HCT116 (cell line): Measurements from ENCODE around the gene TAPT1. TPM values are rescaled to one million over a fixed set of nuclear protein-coding genes. Genes with fewer than 3 reads are reported as not detected.

Source experiments
- ATAC-seq: fragments of 200-7000 bp; cut with Tn5 transposase; 2 replicates; pipeline ENCODE4 v1.9.1; 2020; ENCODE audit warnings: mild to moderate bottlenecking, moderate library complexity
- BruUV-seq: library from RNA; stranded (reverse); fragments of 400-500 nt; replicated peaks from 2 replicates; lab custom pipeline; 2021; lab: Mats Ljungman, UMichigan
- CTCF ChIA-PET: fragments of 300-600 bp; sonication (Branson Sonifier 250); formaldehyde crosslinking; loops from one replicate; lab custom pipeline; 2021; ENCODE audit warnings: antibody characterized with exemption; lab: Charles Lee
- POLR2A ChIA-PET: fragments of 300-600, 350-600 bp; sonication (Branson Sonifier 250); formaldehyde crosslinking; loops from one replicate; lab custom pipeline; 2021; ENCODE audit warnings: antibody characterized with exemption; lab: Charles Lee
- RAD21 ChIA-PET, 2 experiments: fragments of 300-600 bp; sonication (Branson Sonifier 250); formaldehyde crosslinking; loops; one replicate each; lab custom pipeline; 2023; ENCODE audit warnings: low total read pairs in 2 of 2; ENCODE audit not compliant: uncharacterized antibody in 2 of 2, unreplicated experiment in 2 of 2, low non-redundant PET in 1 of 2; lab: Charles Lee
- DNase-seq: peaks from one replicate; pipeline ENCODE4 v3.0.0-alpha.2; 2010; ENCODE audit warnings: low read depth, low spot score
- H2AFZ ChIP-seq: fragments of 200-600 bp; shearing (Covaris generic), sonication (generic); 2 replicates; pipeline ENCODE4 v1.6.1; 2017; ENCODE audit warnings: low read depth, mixed run types, mixed read lengths, antibody characterized with exemption, low read length; ENCODE audit not compliant: poor library complexity, severe bottlenecking
- H3K27ac ChIP-seq: 2 replicates; pipeline ENCODE4 v1.5.1; 2012; ENCODE audit warnings: low read depth, low read length
- H3K27me3 ChIP-seq: fragments of 200-600 bp; sonication (generic); 2 replicates; pipeline ENCODE4 v1.6.1; 2016; ENCODE audit warnings: mixed run types, low read length, mixed read lengths; ENCODE audit not compliant: insufficient read depth
- H3K36me3 ChIP-seq, 2 experiments: fragments of 200-500 bp in 1 of 2; fragments of 200-600 bp in 1 of 2; sonication (Bioruptor generic) in 1 of 2; sonication (generic) in 1 of 2; 2 replicates each; pipeline versions ENCODE4 v1.5.1 to v1.6.1; 2014 to 2016; ENCODE audit warnings: low read length in 2 of 2, inconsistent platforms in 1 of 2, mixed read lengths in 1 of 2, mixed run types in 1 of 2; ENCODE audit not compliant: insufficient read depth in 2 of 2, control insufficient read depth in 1 of 2
- H3K4me1 ChIP-seq, 2 experiments: fragments of 200-600 bp in 1 of 2; sonication (generic) in 1 of 2; 2 replicates each; pipeline versions ENCODE4 v1.5.1 to v1.6.1; 2012 to 2017; ENCODE audit warnings: low read length in 2 of 2, inconsistent platforms in 1 of 2, mild to moderate bottlenecking in 1 of 2, mixed read lengths in 1 of 2, mixed run types in 1 of 2, moderate library complexity in 1 of 2; ENCODE audit not compliant: insufficient read depth in 2 of 2, control insufficient read depth in 1 of 2
- H3K4me2 ChIP-seq: fragments of 200-600 bp; sonication (generic); 2 replicates; pipeline ENCODE4 v1.6.1; 2017; ENCODE audit warnings: mixed run types, low read length, mixed read lengths
- H3K4me3 ChIP-seq, 2 experiments: fragments of 200-600 bp in 1 of 2; sonication (generic) in 1 of 2; replicated peaks in 1 of 2; 2 replicates each; pipeline ENCODE4 v1.5.1; 2011 to 2016; ENCODE audit warnings: low read length in 2 of 2, control low read depth in 1 of 2, low read depth in 1 of 2, mild to moderate bottlenecking in 1 of 2, mixed read lengths in 1 of 2, mixed run types in 1 of 2
- H3K79me2 ChIP-seq: fragments of 200-600 bp; sonication (generic); 2 replicates; pipeline ENCODE4 v1.6.1; 2017; ENCODE audit warnings: mild to moderate bottlenecking, mixed run types, low read length, moderate library complexity, mixed read lengths; ENCODE audit not compliant: insufficient read depth
- H3K9ac ChIP-seq: fragments of 200-600 bp; sonication (generic); 2 replicates; pipeline ENCODE4 v1.6.1; 2016; ENCODE audit warnings: low read length, mixed read lengths
- H3K9me2 ChIP-seq: fragments of 200-600 bp; sonication (generic), shearing (Covaris generic); 2 replicates; pipeline ENCODE4 v1.6.1; 2017; ENCODE audit warnings: mixed run types, mild to moderate bottlenecking, moderate library complexity; ENCODE audit not compliant: insufficient read depth
- H3K9me3 ChIP-seq, 2 experiments: fragments of 200-500 bp in 1 of 2; fragments of 200-600 bp in 1 of 2; sonication (Bioruptor generic) in 1 of 2; sonication (generic) in 1 of 2; 2 replicates each; pipeline ENCODE4 v1.6.1; 2014 to 2017; ENCODE audit warnings: low read length in 2 of 2, mixed read lengths in 2 of 2, inconsistent platforms in 1 of 2, low read depth in 1 of 2, mild to moderate bottlenecking in 1 of 2, mixed run types in 1 of 2, moderate library complexity in 1 of 2; ENCODE audit not compliant: control insufficient read depth in 1 of 2, insufficient read depth in 1 of 2
- H4K20me1 ChIP-seq: fragments of 200-600 bp; sonication (generic), shearing (Covaris generic); 2 replicates; pipeline ENCODE4 v1.6.1; 2017; ENCODE audit warnings: mixed run types, mild to moderate bottlenecking, moderate library complexity; ENCODE audit not compliant: insufficient read depth
- CBX3 ChIP-seq: IDR thresholded peaks from 2 replicates; pipeline ENCODE4 v1.6.1; 2012; ENCODE audit warnings: low read depth
- CEBPB ChIP-seq: IDR thresholded peaks from 2 replicates; pipeline ENCODE4 v1.6.1; 2012; ENCODE audit warnings: low read depth
- EZH2phosphoT487 ChIP-seq: fragments of 200-600 bp; IDR thresholded peaks from 2 replicates; pipeline ENCODE4 v1.6.1; 2018; ENCODE audit warnings: antibody characterized with exemption, borderline replicate concordance
- FOSL1 ChIP-seq: IDR thresholded peaks from 2 replicates; pipeline ENCODE4 v1.6.1; 2012; ENCODE audit warnings: low read depth
- POLR2A ChIP-seq: IDR thresholded peaks from 2 replicates; pipeline ENCODE4 v1.7.0; 2011; ENCODE audit warnings: borderline replicate concordance; ENCODE audit not compliant: insufficient read depth, insufficient read length; ENCODE audit errors: extremely low read depth
- RAD21 ChIP-seq: IDR thresholded peaks from 2 replicates; pipeline ENCODE4 v1.6.1; 2012; ENCODE audit warnings: low read depth, mild to moderate bottlenecking
- SRF ChIP-seq: IDR thresholded peaks from 2 replicates; pipeline ENCODE4 v1.6.1; 2012; ENCODE audit warnings: low read depth
- ZFX ChIP-seq: fragments of 450-650 bp; IDR thresholded peaks from 2 replicates; pipeline ENCODE4 v1.6.1; 2017
- ZNF274 ChIP-seq: fragments of 200-500 bp; sonication (Bioruptor generic); IDR thresholded peaks from 2 replicates; pipeline ENCODE4 v1.6.1; 2014; ENCODE audit warnings: mild to moderate bottlenecking, low read depth, low read length, inconsistent platforms
- intact Hi-C: fragments of 100-400 bp; cut with micrococcal nuclease; formaldehyde crosslinking; loops from 2 replicates; pipeline ENCODE4 v1.10.0; 2022
- total RNA-seq: library from RNA; stranded (reverse); gene quantifications from one replicate; pipeline ENCODE4 v1.2.1, GENCODE V29; 2021; ENCODE audit not compliant: unreplicated experiment
- TF ChIP-seq, protein P1 (sequence below): IDR thresholded peaks from 2 replicates; pipeline ENCODE4 v1.6.1; 2012
- TF ChIP-seq, protein P2 (sequence below): IDR thresholded peaks from 2 replicates; pipeline ENCODE4 v1.6.1; 2012
- TF ChIP-seq, protein P3 (sequence below): IDR thresholded peaks from 2 replicates; pipeline ENCODE4 v1.6.1; 2012; ENCODE audit warnings: low read depth
- TF ChIP-seq, protein P4 (sequence below), 3 experiments: fragments of 200-600 bp in 1 of 3; sonication (generic) in 1 of 3; IDR thresholded peaks in 2 of 3; conservative IDR thresholded peaks in 1 of 3; 2 replicates each; pipeline ENCODE4 v1.5.1; 2012 to 2017; ENCODE audit warnings: low read depth in 2 of 3, low read length in 2 of 3, antibody characterized with exemption in 1 of 3, borderline replicate concordance in 1 of 3, control low read depth in 1 of 3, mild to moderate bottlenecking in 1 of 3, mixed read lengths in 1 of 3, mixed run types in 1 of 3, moderate library complexity in 1 of 3; ENCODE audit not compliant: insufficient read depth in 1 of 3

TAPT1 gene
- total RNA-seq, 1 experiment from 2014 or later, result 11.7 TPM

GRCh38 chr4:16212138-16212782, 14.0 kb downstream of the TAPT1 start:
- H3K27me3 ChIP-seq, result no peaks in the 10 kb centered on the region
- no peaks in the 10 kb centered on the region for H3K4me1 ChIP-seq
- H3K9ac ChIP-seq, result no peak overlapping the region
- no peak overlapping the region for H3K4me3 ChIP-seq
- no peaks in the 10 kb centered on the region for H3K9me3 ChIP-seq
- no peak overlapping the region for H2AFZ ChIP-seq
- H3K79me2 ChIP-seq, result no peaks in the 10 kb centered on the region
- no peaks in the 10 kb centered on the region for H3K9me2 ChIP-seq
- no peaks in the 10 kb centered on the region for H3K36me3 ChIP-seq
- H3K4me2 ChIP-seq, result no peak overlapping the region
- RAD21 ChIA-PET, result no interaction called here
- H4K20me1 ChIP-seq, result no peaks in the 10 kb centered on the region
- DNase-seq (no peak), ATAC-seq (no peak)
- H3K27ac ChIP-seq, result no peak overlapping the region
- POLR2A ChIA-PET, result no interaction called here
- BruUV-seq, result no TSS peak
- CTCF ChIA-PET, result interaction anchor here (0.9 to 2.7 kb wide), 2 partner anchors 13 to 16 kb away, joined by 3 to 9 read pairs; no protein-coding TSS in a partner anchor
- TF ChIP-seq SRF (no peak), EZH2phosphoT487 (no peak), RAD21 (no peak), ZNF274 (no peak), POLR2A (no peak), CEBPB (no peak), ZFX (no peak), CBX3 (no peak), FOSL1 (no peak)
- TF ChIP-seq, protein P1, sequence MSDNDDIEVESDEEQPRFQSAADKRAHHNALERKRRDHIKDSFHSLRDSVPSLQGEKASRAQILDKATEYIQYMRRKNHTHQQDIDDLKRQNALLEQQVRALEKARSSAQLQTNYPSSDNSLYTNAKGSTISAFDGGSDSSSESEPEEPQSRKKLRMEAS, result no peak
- TF ChIP-seq, protein P2, sequence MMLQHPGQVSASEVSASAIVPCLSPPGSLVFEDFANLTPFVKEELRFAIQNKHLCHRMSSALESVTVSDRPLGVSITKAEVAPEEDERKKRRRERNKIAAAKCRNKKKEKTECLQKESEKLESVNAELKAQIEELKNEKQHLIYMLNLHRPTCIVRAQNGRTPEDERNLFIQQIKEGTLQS, result no peak
- TF ChIP-seq, protein P3, sequence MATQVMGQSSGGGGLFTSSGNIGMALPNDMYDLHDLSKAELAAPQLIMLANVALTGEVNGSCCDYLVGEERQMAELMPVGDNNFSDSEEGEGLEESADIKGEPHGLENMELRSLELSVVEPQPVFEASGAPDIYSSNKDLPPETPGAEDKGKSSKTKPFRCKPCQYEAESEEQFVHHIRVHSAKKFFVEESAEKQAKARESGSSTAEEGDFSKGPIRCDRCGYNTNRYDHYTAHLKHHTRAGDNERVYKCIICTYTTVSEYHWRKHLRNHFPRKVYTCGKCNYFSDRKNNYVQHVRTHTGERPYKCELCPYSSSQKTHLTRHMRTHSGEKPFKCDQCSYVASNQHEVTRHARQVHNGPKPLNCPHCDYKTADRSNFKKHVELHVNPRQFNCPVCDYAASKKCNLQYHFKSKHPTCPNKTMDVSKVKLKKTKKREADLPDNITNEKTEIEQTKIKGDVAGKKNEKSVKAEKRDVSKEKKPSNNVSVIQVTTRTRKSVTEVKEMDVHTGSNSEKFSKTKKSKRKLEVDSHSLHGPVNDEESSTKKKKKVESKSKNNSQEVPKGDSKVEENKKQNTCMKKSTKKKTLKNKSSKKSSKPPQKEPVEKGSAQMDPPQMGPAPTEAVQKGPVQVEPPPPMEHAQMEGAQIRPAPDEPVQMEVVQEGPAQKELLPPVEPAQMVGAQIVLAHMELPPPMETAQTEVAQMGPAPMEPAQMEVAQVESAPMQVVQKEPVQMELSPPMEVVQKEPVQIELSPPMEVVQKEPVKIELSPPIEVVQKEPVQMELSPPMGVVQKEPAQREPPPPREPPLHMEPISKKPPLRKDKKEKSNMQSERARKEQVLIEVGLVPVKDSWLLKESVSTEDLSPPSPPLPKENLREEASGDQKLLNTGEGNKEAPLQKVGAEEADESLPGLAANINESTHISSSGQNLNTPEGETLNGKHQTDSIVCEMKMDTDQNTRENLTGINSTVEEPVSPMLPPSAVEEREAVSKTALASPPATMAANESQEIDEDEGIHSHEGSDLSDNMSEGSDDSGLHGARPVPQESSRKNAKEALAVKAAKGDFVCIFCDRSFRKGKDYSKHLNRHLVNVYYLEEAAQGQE, result no peak
- TF ChIP-seq, protein P4, sequence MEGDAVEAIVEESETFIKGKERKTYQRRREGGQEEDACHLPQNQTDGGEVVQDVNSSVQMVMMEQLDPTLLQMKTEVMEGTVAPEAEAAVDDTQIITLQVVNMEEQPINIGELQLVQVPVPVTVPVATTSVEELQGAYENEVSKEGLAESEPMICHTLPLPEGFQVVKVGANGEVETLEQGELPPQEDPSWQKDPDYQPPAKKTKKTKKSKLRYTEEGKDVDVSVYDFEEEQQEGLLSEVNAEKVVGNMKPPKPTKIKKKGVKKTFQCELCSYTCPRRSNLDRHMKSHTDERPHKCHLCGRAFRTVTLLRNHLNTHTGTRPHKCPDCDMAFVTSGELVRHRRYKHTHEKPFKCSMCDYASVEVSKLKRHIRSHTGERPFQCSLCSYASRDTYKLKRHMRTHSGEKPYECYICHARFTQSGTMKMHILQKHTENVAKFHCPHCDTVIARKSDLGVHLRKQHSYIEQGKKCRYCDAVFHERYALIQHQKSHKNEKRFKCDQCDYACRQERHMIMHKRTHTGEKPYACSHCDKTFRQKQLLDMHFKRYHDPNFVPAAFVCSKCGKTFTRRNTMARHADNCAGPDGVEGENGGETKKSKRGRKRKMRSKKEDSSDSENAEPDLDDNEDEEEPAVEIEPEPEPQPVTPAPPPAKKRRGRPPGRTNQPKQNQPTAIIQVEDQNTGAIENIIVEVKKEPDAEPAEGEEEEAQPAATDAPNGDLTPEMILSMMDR (IDR thresholded peaks at IDR 0.05 in 2 of 3, conservative IDR thresholded peaks at IDR 0.05 in 1 of 3; ENCODE audit: borderline replicate concordance in 1 of 3, insufficient read depth in 1 of 3, low read depth in 2 of 3, low read length in 2 of 3), result no peak
- intact Hi-C loops, result no loop called here
